ENCODE measurements around the gene EBF3. TPM values are rescaled to one million over a fixed set of nuclear protein-coding genes. Genes with fewer than 3 reads are reported as not detected.

Gene EBF3
- total and polyA plus RNA-seq, 9 of the 15 experiments (the other 6 are each of a cell fraction or from before 2014, with no cell fraction given), result not detected

GRCh38 chr10:129833994-129834739 lies 129.9 kb downstream of the EBF3 start:
- ATAC-seq (no peak), FAIRE-seq (no peak), DNase-seq (ENCODE audit: extremely low read depth in 1 of 4, low spot score in 3 of 4) (no peak)
- H4K20me1 ChIP-seq (replicated peaks; ENCODE audit: control insufficient read depth, insufficient read depth, low read length), result no peaks in the 10 kb centered on the region
- no peaks in the 10 kb centered on the region for H3K79me2 ChIP-seq (ENCODE audit: control insufficient read depth, insufficient read depth, low read length)
- ChIA-PET CTCF (ENCODE audit: low intra/inter-chr PET ratio) (no interaction called here), POLR2A (no interaction called here)
- no peak for TF ChIP-seq KDM1A (IDR thresholded peaks at IDR 0.05)
- no peak for TF ChIP-seq PHB (CRISPR knock-in tag; IDR thresholded peaks at IDR 0.05)
- no peak for TF ChIP-seq LEF1 (IDR thresholded peaks at IDR 0.05)
- no peak for TF ChIP-seq LCOR (CRISPR knock-in tag; IDR thresholded peaks at IDR 0.05)
- no peak for TF ChIP-seq ZBTB1 (CRISPR knock-in tag; IDR thresholded peaks at IDR 0.05; ENCODE audit: borderline replicate concordance, low read depth)
- no peak for TF ChIP-seq ASH1L (IDR thresholded peaks at IDR 0.05; ENCODE audit: borderline replicate concordance, low read depth, partially characterized antibody)
- no peak for TF ChIP-seq MEF2D (tag; conservative IDR thresholded peaks at IDR 0.05; ENCODE audit: low read depth)
- no peak for TF ChIP-seq ZFPM2 (CRISPR knock-in tag; IDR thresholded peaks at IDR 0.05)
- no peak for TF ChIP-seq ZNF518B (CRISPR knock-in tag; IDR thresholded peaks at IDR 0.05)
- no peak for TF ChIP-seq ZNF232 (CRISPR knock-in tag; IDR thresholded peaks at IDR 0.05)
- no peak for TF ChIP-seq KLF10 (CRISPR knock-in tag; IDR thresholded peaks at IDR 0.05)
- TF ChIP-seq ZNF561 (CRISPR knock-in tag; conservative IDR thresholded peaks at IDR 0.05), result no peak
- TF ChIP-seq STAG1 (CRISPR knock-in tag; IDR thresholded peaks at IDR 0.05; ENCODE audit: borderline replicate concordance), result no peak
- TF ChIP-seq ZBTB8A (IDR thresholded peaks at IDR 0.05; ENCODE audit: partially characterized antibody), result no peak
- no peak for TF ChIP-seq TAF1 (IDR thresholded peaks at IDR 0.05; ENCODE audit: control insufficient read depth, extremely low read depth, insufficient read depth, low read length, severe bottlenecking)
- no peak for TF ChIP-seq ATF3 (IDR thresholded peaks at IDR 0.05)
- no peak for TF ChIP-seq ATF3 (CRISPR knock-in tag; conservative IDR thresholded peaks at IDR 0.05)
- no peak for TF ChIP-seq ZNF274 (IDR thresholded peaks at IDR 0.05; ENCODE audit: borderline replicate concordance, low read depth, low read length)
- no peak for TF ChIP-seq CEBPG (CRISPR knock-in tag; IDR thresholded peaks at IDR 0.05)
- TF ChIP-seq CEBPG (tag; conservative IDR thresholded peaks at IDR 0.05 in 1 of 2, IDR thresholded peaks at IDR 0.05 in 1 of 2), result no peak
- H2AFZ ChIP-seq (ENCODE audit: low read depth, low read length), result no peak overlapping the region
- in situ Hi-C loops (cut with MboI) (no loop called here), intact Hi-C loops (cut with micrococcal nuclease) (no loop called here)
- under 1% methylated on average over 12 of the region's 15 CpGs for WGBS (ENCODE audit: insufficient coverage, low coverage, missing lambda C conversion rate)
- no peak overlapping the region for H3K4me3 ChIP-seq
- H3K36me3 ChIP-seq (ENCODE audit: control insufficient read depth, insufficient read depth, low read length), result no peaks in the 10 kb centered on the region
- H3K4me1 ChIP-seq (replicated peaks in 1 of 2; ENCODE audit: control insufficient read depth in 2 of 2, insufficient read depth in 2 of 2, low read length in 2 of 2), result no peaks in the 10 kb centered on the region; a peak in 1 of 5 replicates
- no peaks in the 10 kb centered on the region for H3K9me3 ChIP-seq (replicated peaks; ENCODE audit: control insufficient read depth, insufficient read depth, low read depth, low read length)
- no peak overlapping the region for H3K9ac ChIP-seq (ENCODE audit: insufficient read depth in 1 of 2, low read depth in 2 of 2, low read length in 2 of 2)
- H3K9me1 ChIP-seq (ENCODE audit: control insufficient read depth, insufficient read depth, low read length), result no peaks in the 10 kb centered on the region
- no peak overlapping the region for H3K27ac ChIP-seq (ENCODE audit: extremely low read depth, low read depth, low read length)
- H3K27me3 ChIP-seq (ENCODE audit: control insufficient read depth in 2 of 2, insufficient read depth in 2 of 2, low read length in 2 of 2), result peaks cover 0 to 20% of the 10 kb centered on the region in 2 experiments; a peak in 2 of 5 replicates
- BruUV-seq (replicated peaks), result no TSS peak
- H3K4me2 ChIP-seq (ENCODE audit: insufficient read depth, low read length), result no peak overlapping the region
